Muscle layer of colon (tissue), 2 donors: Measurements from ENCODE around the gene NPIPB2.
A peak's percentile ranks its signal among the peaks of the same experiment; 100 is the strongest.
"Not testable (repeated sequence)": the region's sequence is repeated elsewhere in the genome, so short reads cannot be mapped to it uniquely, and the experiment has no call there.

ENCODE experiments used
- H3K27ac ChIP-seq: one replicate; pipeline ENCODE4 v1.7.0; 2013; ENCODE audit warnings: low read depth, mild to moderate bottlenecking, low read length, moderate library complexity
- H3K27me3 ChIP-seq, 2 donors: one replicate each; pipeline ENCODE4 v1.7.0; 2013; ENCODE audit warnings: low read length in 2 of 2, mild to moderate bottlenecking in 2 of 2; ENCODE audit not compliant: insufficient read depth in 2 of 2, control insufficient read depth in 1 of 2
- H3K36me3 ChIP-seq: one replicate; pipeline ENCODE4 v1.7.0; 2013; ENCODE audit warnings: mild to moderate bottlenecking, low read length; ENCODE audit not compliant: insufficient read depth
- H3K4me1 ChIP-seq: one replicate; pipeline ENCODE4 v1.7.0; 2013; ENCODE audit warnings: mild to moderate bottlenecking, low read length; ENCODE audit not compliant: insufficient read depth
- H3K4me3 ChIP-seq, 2 donors: one replicate each; pipeline ENCODE4 v1.7.0; 2013; ENCODE audit warnings: low read length in 2 of 2, low read depth in 1 of 2, mild to moderate bottlenecking in 1 of 2, moderate library complexity in 1 of 2
- H3K9ac ChIP-seq: one replicate; pipeline ENCODE4 v1.7.0; 2013; ENCODE audit warnings: low read length
- H3K9me3 ChIP-seq: one replicate; pipeline ENCODE4 v1.7.0; 2013; ENCODE audit warnings: mild to moderate bottlenecking, low read length
- donor health status: abdominal sarcoma.
- donor health status: Adenocarcinoma of cecum.

The NPIPB2 gene

DNA sequence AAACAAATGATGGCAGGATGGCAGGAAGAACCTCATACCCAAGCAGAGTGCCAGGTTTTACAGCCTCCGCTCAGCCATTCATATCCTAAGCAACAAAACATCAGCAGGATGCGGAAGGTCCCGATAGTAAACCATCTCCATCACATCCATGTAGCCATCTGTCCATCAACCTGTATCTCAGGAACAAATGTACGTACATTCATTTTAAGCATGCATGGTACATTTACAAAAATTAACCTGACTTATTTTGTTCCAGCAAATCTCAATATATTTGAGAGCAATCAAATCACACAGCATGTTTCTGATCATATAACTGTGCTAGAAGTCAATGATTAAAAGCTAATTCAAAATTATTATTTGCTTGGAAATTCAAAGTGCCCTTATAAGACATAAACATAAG lies at the start of gene NPIPB2:
TSS of gene NPIPB2 (minus strand) at position 101 of the 400 bp plus-strand sequence. CDS start at position 101, 0 bp downstream.
- H3K9me3 ChIP-seq, H3K27ac ChIP-seq, H3K9ac ChIP-seq, H3K36me3 ChIP-seq, H3K27me3 ChIP-seq, H3K4me3 ChIP-seq, H3K4me1 ChIP-seq: not testable (repeated sequence)

DNA sequence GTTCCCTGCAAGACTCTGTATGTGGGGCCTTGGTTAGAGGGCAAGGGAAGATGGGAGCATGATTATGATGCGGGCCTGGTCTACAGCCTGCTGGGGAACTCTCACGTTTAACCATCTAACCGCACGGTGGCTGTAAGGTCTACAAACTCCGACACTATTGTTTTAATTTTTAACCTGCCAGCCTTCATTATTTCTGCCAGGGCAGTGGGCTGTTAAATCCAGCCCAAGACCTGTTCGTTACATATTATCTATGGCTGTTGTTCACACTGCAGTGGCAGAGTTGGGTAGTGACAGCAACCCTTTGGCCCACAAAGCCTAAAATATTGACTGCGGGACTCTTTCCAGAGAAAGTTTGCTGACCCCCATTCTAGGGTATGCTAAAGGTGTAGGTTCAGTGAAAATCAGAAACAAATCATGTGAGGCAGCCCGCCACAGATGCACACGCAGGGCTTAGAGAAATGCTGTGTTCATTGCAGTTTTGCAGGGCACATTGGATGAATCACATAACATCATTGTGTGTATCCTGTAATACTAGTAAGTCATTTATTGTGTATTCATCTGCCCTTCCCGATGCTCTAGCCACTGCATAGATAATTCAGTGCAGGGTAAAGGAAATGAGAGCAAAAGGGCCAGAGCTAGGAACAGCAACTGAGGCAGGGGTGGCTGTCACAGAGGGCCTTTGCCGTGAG lies 49.0 kb upstream of the NPIPB2 start:
- H3K27ac ChIP-seq = no peak overlapping the region
- no peaks in the 10 kb centered on the region for H3K4me1 ChIP-seq
- H3K27me3 ChIP-seq = no peaks in the 10 kb centered on the region
- H3K9me3 ChIP-seq = no peaks in the 10 kb centered on the region
- H3K9ac ChIP-seq = no peak overlapping the region
- no peak overlapping the region for H3K4me3 ChIP-seq
- no peaks in the 10 kb centered on the region for H3K36me3 ChIP-seq

DNA sequence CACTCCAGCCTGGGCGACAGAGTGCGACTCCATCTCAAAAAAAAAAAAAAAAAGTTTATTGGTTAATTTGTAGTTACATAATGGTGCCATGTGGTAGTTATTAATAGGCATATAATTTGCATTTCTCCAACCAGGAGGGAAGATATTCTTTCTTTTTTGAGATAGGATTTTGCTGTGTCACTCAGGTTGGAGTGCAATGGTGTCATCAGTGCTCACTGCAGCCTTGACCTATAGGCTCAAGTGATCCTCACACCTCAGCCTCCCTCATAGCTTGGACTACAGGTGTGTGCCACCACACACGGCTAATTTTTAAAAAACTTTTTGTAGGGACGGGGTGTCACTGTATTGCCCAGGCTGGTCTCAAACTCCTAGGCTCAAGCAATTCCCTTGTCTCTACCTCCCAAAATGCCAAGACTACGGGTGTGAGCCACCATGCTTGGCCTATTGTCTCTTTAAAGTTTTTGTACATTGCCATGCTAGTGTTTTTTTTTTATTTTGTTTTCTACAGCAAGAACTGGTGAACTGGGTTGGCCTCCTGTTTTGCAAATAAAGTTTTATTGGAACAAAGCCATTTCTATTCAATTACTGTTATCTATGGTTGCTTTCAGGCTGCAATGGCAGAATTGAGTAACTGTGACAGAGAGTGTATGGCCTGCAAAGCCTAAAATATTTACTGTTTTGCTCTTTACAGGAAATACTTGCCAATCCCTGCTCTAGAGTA lies 46.6 kb upstream of the NPIPB2 start:
- no peak overlapping the region for H3K27ac ChIP-seq
- H3K9me3 ChIP-seq = no peaks in the 10 kb centered on the region
- H3K27me3 ChIP-seq = no peaks in the 10 kb centered on the region
- H3K9ac ChIP-seq = no peak overlapping the region
- no peaks in the 10 kb centered on the region for H3K36me3 ChIP-seq
- no peaks in the 10 kb centered on the region for H3K4me1 ChIP-seq
- H3K4me3 ChIP-seq = no peak overlapping the region

- Histone ChIP-seq H3K27ac (no peak overlapping the region), H3K36me3 (no peaks in the 10 kb centered on the region), H3K9me3 (no peaks in the 10 kb centered on the region), H3K27me3 (no peaks in the 10 kb centered on the region), H3K4me3 (no peak overlapping the region), H3K4me1 (no peaks in the 10 kb centered on the region), H3K9ac (no peak overlapping the region)
These were observed 44.7 kb upstream of the NPIPB2 start for GRCh38 chr16:11986521-11987057.

DNA sequence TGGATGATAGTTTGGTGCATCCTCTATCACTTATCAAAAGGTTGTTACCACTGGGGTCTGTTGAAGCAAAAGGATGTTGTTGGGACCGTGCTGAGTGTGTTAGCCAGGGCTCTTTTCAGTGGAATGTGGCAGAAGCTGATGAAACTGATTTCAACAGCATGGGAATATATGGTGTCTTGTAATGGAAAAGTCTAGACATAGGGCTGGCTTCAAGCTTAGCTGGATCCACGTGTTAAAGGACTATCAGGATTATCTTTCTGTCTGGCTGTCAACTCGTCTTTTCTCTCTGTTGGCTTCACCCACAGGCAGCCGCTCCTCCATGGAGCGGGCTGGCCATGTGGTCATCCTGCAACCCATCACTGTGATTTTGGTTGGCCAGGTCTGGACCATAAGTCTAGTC lies 43.4 kb upstream of the NPIPB2 start:
- H3K27me3 ChIP-seq = no peaks in the 10 kb centered on the region
- no peaks in the 10 kb centered on the region for H3K9me3 ChIP-seq
- no peaks in the 10 kb centered on the region for H3K36me3 ChIP-seq
- H3K27ac ChIP-seq = no peak overlapping the region
- no peak overlapping the region for H3K9ac ChIP-seq
- H3K4me3 ChIP-seq = no peak overlapping the region
- H3K4me1 ChIP-seq = no peaks in the 10 kb centered on the region

GRCh38 chr16:11980136-11980844 lies 38.4 kb upstream of the NPIPB2 start:
- no peak overlapping the region for H3K9ac ChIP-seq
- no peaks in the 10 kb centered on the region for H3K9me3 ChIP-seq
- no peak overlapping the region for H3K27ac ChIP-seq
- H3K27me3 ChIP-seq = no peaks in the 10 kb centered on the region
- H3K4me1 ChIP-seq = peaks cover 20% of the 10 kb centered on the region
- no peaks in the 10 kb centered on the region for H3K36me3 ChIP-seq
- H3K4me3 ChIP-seq = no peak overlapping the region

DNA sequence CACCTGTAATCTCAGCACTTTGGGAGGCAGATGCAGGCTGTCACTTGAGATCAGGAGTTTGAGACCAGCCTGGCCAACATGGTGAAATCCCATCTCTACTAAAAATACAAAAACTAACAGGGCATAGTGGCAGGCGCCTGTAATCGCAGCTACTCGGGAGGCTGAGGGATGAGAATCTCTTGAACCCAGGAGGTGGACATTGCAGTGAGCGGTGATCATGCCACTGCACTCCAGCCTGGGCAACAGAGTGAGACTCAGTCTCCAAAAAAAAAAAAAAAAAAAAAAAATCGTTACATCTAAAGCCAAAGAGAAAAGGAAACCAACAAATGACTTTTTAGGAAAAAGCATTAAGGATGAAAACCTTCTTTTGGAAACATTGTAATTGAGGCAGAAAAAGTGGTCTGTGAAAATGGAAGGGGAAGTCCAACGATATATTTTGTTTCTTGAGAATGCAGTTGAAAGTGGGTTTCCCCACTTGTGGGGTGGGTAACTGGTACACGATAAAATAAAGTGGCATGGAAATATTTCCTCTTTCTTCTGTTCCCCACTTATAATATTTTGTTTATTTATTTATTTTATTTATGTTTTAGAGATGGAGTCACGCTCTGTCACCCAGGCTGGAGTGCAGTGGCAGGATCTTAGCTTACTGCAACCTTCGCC lies 37.3 kb upstream of the NPIPB2 start:
- H3K9me3 ChIP-seq = no peaks in the 10 kb centered on the region
- H3K27ac ChIP-seq = no peak overlapping the region
- peaks cover 3% of the 10 kb centered on the region for H3K36me3 ChIP-seq
- no peaks in the 10 kb centered on the region for H3K27me3 ChIP-seq
- no peak overlapping the region for H3K9ac ChIP-seq
- H3K4me1 ChIP-seq = peaks cover 20% of the 10 kb centered on the region
- H3K4me3 ChIP-seq = no peak overlapping the region

DNA sequence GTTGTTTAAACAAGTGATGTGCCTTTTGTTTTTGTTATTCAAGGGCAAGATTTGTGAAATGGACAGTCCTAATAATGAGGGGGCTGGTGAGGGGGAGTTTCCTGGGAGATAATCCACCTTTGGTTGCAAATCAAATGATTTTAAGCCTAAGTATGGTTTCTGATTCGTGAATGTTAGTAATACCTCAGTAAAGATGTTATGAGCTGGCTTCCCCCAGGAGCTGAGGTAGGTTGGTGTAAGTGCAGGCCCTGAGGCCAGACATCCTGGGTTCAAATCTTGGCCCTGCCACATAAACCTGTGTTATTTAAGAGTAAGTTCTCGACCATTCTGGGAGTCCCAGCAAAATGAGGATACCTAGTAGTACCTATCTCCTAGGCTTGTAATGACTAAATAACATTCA lies 36.2 kb upstream of the NPIPB2 start:
- Histone ChIP-seq H3K27me3 (no peaks in the 10 kb centered on the region), H3K4me1 (peaks cover 20% of the 10 kb centered on the region), H3K4me3 (peak overlapping the region in 1 of 2 donors; percentile 80), H3K36me3 (peaks cover 8% of the 10 kb centered on the region), H3K9me3 (no peaks in the 10 kb centered on the region), H3K9ac (no peak overlapping the region), H3K27ac (peak overlapping the region; percentile 88)

DNA sequence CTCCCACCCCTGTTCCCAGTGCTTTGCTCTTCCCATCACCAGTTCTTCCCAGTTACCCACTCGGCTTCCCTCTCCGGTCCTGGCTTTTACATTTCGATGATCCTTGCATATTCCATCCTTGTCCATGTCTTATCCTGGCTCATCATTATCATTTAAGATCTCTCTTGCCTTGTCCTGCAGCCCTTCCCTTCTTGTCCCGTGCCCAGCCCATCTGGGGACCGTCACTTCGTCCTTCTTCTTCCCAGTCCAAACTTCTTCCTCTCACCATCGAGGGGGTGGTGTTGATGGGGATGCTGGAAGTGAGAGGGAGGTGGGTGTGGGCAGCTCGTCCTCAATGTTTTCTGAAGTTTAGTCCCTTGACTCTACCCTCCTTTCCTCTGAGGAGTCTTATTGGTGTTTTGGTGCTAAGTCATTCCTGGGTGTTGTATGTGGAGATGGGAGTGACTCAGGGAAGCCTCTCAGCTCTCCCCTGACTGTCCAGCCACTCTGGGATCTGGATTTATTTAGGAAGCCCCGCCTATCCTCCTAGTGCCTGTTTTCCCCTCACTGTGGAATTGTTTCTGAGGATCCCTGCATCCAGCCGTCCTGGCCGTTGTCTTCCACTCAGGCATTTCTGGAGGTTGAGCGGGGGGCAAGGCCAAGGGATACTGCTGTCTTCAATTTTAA lies 35.7 kb upstream of the NPIPB2 start:
- Histone ChIP-seq H3K27ac (peak overlapping the region; percentile 88), H3K4me1 (peaks cover 20% of the 10 kb centered on the region), H3K9me3 (no peaks in the 10 kb centered on the region), H3K36me3 (peaks cover 8% of the 10 kb centered on the region), H3K9ac (peak overlapping the region; percentile 57), H3K27me3 (no peaks in the 10 kb centered on the region), H3K4me3 (peak overlapping the region; percentile 80 to 88)

- H3K4me1 ChIP-seq = peaks cover 20% of the 10 kb centered on the region
- H3K36me3 ChIP-seq = peaks cover 8% of the 10 kb centered on the region
- no peaks in the 10 kb centered on the region for H3K27me3 ChIP-seq
- H3K4me3 ChIP-seq = peak overlapping the region; percentile 80 to 88
- no peaks in the 10 kb centered on the region for H3K9me3 ChIP-seq
- H3K27ac ChIP-seq = peak overlapping the region; percentile 88
- H3K9ac ChIP-seq = peak overlapping the region; percentile 57
These were observed 35.1 kb upstream of the NPIPB2 start for GRCh38 chr16:11976850-11977375.
